NCI-H1436 (cell line): ENCODE results near the gene CDK5R1.

Experiments
- DNase-seq: peaks from one replicate; lab custom pipeline; 2025; lab: John Stamatoyannopoulos, UW

CDK5R1 gene

GRCh38 chr17:32471652-32472051 is 15.1 kb upstream of the CDK5R1 start:
- no peak for DNase-seq

DNA sequence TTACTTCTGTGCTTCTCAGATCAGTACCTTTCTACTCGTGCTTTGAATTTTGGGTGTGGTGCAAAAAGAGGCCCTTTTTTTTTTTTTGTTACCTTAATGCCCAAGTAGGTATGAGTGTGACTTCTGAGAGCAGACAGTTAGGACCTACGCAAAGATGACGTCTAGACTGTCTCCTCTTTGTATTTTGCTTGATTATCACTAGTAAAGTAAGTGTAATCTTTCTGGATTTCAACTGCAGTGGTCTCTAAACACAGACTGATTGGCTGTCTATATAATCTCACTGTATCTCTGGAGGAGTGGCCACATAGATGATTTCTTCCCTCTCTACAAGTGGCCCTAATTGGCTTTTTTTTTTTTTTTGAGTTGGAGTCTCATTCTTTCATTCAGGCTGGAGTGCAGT is 11.5 kb upstream of the CDK5R1 start:
- no peak for DNase-seq

DNA sequence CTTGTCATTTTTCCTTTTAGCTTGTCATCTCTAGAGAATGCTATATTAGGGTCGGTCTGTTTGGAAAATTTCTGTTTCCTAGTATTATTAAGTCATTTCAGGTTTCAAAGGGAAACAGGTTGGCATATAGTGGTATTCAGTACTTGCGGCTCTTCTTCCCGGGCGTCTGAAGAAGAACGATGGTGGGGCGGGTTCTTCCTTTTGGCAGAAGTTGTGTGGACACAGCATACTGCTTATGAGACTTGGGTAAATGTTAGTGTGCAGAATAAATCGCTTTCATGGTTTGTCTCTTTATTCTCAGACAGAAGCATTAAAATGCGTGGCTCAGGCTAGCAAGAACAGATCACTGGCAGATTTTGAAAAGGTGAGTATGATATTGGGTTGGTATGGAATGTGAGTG is 9.6 kb upstream of the CDK5R1 start:
- no peak for DNase-seq

- no peak for DNase-seq
These were observed 7.6 kb upstream of the CDK5R1 start for GRCh38 chr17:32479074-32479617.

DNA sequence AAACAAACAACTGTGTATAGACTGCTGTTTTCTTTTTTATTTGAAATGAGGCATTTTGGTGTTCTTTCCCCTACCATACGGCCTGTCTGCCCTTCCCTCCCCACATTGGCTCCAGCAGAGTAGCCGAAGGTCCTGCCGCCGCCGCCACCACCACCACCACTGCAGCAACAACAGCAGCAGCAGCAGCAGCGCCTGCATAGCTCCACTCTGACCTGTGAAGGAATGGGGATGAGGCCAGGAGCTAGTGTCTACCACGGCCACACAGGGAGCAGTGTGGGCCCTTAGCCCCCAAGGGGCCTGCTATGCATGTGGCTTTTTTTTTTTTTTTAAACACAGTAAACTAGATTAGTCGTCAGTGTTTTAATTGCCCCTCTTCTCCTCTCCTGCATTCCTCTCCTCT is 5.6 kb upstream of the CDK5R1 start:
- DNase-seq: no peak

DNA sequence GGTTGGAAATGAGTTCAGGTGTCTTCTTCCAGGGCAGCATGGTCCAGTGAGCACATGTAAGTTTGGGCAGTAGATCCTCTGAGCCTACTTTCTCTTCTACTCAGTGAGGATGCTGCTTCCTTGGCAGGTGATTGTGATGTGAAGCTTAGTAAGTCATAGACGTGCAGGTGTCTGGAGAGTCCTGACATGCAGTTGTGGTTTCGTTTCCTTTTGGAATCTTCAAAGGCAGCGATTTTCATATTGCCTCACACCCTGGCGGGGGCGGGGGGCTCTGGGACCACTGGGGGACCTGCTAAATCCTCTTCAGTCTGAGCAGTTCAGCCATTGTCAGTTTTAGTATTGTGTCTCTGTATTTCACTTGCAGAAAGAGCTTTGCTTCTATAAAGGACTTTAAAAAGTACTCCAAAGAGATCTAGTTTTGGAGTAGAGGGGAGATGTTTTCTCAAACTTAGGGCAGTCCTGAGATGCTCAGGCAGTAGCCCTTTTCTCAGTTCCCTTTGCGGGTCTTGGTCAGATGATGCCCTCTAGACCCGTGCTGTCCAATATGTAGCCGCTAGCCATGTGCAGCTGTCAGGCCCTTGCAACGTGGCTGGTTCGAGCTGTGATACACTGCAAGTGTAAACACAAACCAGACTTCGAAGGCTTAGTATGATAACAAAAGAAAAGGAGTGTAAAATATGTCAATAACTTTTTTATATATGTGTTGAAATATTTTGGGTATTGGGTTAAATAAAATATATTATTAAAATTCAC is 4.0 kb upstream of the CDK5R1 start:
- DNase-seq: no peak

DNA sequence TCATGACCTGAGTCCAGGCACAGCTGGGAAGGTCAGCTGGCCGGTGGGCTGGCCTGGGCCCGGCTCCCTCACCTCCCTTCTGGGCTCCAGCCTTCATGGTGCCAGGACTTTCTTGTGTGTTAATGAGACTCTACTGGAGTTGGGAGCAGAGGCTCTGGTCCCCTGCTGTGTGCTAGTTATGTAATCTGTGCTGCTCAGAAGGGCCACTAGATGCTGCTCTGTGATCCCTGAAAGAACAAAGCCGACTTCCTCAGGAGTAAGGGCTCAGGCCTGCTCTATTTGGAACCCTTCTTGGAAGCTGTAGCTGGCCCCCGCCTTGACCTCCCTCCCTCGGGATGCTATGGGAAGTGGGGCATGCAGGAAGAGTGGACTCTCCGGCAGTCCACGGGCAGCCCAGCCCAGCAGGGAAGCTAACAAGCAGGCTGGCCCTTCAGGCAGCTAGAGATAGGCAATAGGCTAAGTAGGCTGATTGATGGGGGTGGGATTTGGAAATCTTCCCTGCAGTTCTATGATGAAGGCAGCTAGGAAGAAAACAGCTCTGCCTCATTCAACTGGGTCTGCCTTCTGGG is 3.3 kb upstream of the CDK5R1 start:
- DNase-seq: peak; percentile 74

GRCh38 chr17:32484041-32484461 is 2.7 kb upstream of the CDK5R1 start:
- DNase-seq: no peak

- DNase-seq: no peak
These were observed 2.2 kb upstream of the CDK5R1 start for GRCh38 chr17:32484628-32485027.

GRCh38 chr17:32485261-32486110 is 1.3 kb upstream of the CDK5R1 start:
- no peak for DNase-seq

DNA sequence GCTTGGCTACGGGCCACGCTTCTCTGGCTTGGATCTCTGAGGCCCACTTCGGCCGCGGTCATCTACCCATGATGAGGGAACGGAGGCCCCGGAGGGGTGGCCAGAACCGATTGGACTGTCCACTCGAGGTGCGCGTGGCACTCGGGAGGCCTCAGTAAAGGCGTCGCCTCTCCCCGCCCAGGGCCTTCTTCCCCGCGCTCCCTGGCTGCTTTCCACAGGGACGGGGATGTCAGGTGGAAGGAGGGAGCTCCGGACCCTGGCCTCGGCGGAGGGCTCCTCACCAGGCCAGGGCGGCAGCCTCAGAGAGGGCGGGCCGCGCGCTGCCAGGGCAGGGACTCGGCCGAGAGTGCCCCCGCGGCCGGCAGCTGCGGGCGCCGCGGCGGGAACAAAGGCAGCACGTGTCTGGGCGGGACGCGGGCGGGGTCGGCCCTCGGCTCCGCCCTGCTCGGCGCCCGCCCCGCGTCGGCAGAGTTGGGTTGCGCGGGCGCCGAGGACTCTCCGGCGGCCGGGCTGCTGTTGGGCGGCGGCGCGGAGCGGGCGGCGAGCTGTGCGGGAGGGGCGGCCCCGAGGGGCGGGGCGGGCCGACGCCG is 587 bp upstream of the CDK5R1 start:
- DNase-seq: peak; percentile 89

GRCh38 chr17:32487473-32488176 is 832 bp downstream of the CDK5R1 start:
- DNase-seq: no peak

DNA sequence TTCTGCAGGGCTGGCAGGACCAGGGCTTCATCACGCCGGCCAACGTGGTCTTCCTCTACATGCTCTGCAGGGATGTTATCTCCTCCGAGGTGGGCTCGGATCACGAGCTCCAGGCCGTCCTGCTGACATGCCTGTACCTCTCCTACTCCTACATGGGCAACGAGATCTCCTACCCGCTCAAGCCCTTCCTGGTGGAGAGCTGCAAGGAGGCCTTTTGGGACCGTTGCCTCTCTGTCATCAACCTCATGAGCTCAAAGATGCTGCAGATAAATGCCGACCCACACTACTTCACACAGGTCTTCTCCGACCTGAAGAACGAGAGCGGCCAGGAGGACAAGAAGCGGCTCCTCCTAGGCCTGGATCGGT is 1.4 kb downstream of the CDK5R1 start:
- no peak for DNase-seq

- DNase-seq: no peak
These were observed 1.9 kb downstream of the CDK5R1 start for GRCh38 chr17:32488604-32489180.

DNA sequence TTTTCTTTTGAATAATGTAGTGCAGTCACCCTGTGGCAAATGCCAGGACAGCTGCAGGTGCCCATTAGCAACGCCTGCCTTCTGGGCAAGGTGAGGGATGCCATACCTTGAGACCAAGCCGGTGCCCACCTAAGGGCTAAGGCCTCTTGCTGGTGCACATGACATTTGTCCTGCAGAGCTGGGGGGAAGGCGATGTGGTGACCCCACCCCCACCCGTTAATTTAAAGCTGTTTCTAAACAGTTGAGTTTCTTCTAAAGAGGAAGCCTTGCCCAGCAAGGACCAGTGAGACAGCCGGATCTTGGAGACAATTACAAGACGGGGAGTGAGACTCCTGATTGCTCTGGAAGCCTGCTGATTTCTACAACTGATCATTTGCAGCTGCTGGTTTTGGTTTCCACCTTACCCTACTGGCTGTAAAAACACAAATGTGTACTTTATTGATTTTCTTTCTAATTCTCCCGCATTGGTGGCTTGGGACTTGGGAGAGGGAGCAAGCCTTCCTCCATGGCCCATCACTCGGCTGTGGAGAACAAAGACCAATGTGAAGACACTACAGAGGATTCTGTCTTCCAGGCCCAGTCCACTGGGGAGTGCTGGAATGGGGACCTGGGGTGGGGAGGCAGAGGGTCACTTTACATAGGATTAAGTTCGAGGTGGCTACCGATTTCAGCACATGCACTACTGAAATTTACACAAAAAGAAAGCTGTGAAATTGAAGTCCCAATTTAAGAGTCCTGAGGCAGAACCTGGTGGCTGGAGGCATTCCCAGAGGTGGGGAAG is 2.7 kb downstream of the CDK5R1 start:
- no peak for DNase-seq

DNA sequence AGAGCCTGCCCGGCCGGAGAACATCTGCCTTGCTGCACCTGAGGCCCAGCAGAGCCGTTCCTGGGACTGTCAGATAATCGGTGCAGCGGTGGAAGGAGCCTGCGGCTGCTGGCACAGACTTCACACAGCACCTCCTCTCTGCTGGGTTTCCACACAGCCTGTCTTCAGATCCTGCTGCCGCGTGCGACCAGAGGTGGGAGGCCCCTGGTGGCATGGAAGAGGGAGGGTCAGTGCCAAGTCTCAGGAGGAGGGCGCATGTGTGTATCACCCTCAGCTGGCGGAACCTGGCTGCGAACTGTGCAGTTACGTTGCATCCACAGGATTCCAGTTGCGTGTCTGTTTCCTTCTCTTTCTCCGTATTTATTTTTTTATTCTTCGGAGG is 3.3 kb downstream of the CDK5R1 start:
- DNase-seq: peak; percentile 36

- DNase-seq: no peak
These were observed 4.8 kb downstream of the CDK5R1 start for GRCh38 chr17:32491371-32492263.

DNA sequence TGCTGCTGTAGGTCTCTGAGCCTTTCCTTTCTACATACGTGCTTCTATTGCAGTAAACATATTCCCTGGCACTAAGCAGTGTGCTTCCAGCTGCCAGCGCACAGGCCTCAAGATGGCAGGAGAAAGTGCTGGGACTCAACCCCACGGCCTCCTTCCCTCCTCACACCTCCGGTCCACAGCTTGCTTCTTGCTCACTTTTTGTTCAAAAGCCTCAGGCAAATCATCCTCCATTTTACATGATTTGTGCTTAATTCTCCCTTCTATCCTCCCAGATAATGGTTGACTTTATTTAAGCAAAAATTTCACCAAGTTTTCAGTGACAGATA is 5.4 kb downstream of the CDK5R1 start:
- DNase-seq: no peak

DNA sequence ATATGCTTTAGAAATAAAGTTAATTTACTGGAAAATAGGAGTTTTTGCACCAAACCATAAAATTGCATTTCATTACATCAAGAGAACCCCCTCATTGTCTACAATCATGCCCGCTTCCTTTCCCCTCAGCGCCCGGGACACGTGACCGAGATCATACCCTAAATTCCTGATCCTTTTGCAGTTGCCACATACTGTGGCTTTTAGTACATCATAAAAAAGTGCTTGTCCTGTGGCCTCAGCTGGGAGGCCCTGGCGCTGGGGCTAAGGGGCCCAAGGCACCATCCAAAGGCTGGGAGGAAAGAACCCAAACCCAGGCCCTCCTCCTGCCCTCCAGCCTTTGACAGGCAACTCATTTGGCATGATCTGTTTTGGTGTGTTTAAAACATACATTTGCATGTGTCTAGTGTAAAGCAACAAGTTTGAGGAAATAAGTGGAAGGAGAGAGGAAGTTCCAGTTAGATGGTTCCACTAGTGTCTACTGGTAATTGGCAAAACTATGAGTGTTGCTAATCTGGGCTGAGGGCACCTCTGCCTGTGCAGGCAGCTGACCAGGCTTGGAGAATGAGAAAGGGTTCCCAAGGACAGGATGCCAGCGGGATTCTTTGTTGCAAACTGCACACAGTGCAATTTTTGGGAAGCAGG is 6.0 kb downstream of the CDK5R1 start:
- DNase-seq: no peak
